Stimulated activated CD8-positive, alpha-beta memory T cell treated with anti-CD3 and anti-CD28 coated beads, Interleukin-7, amount 100 ng/mL, for 24 hours (primary cell): ENCODE results near the gene TEAD1.

Source experiments
- DNase-seq: peaks from one replicate; pipeline ENCODE4 v3.0.0-alpha.2; 2020; ENCODE audit warnings: low read depth

TEAD1 gene

GRCh38 chr11:12989428-12990161 is 315.4 kb downstream of the TEAD1 start:
- no peak for DNase-seq

GRCh38 chr11:12990162-12990480 is 315.9 kb downstream of the TEAD1 start:
- no peak for DNase-seq

- no peak for DNase-seq
These were observed 317.2 kb downstream of the TEAD1 start for GRCh38 chr11:12991426-12991825.

GRCh38 chr11:12993626-12994025 is 319.4 kb downstream of the TEAD1 start:
- no peak for DNase-seq
